Hematopoietic multipotent progenitor cell treated with erythropoietin and hydrocortisone succinate and interleukin-3 and kit ligand, for 17 days (in vitro differentiated cells): ENCODE measurements around the gene STXBP5L.
"Not testable (repeated sequence)": the region's sequence is repeated elsewhere in the genome, so short reads cannot be mapped to it uniquely, and the experiment has no call there.

Experiments
- DNase-seq: peaks from one replicate; pipeline ENCODE4 v3.0.0-alpha.2; 2015; ENCODE audit warnings: low spot score

Gene STXBP5L

GRCh38 chr3:121063628-121064027, 155.6 kb downstream of the STXBP5L start:
- DNase-seq: no peak

- no peak for DNase-seq
Observed at GRCh38 chr3:121064121-121064520, 156.1 kb downstream of the STXBP5L start.

GRCh38 chr3:121072133-121072532, 164.1 kb downstream of the STXBP5L start:
- DNase-seq: no peak

GRCh38 chr3:121073011-121073410, 165.0 kb downstream of the STXBP5L start:
- DNase-seq: no peak

- no peak for DNase-seq
Observed at GRCh38 chr3:121075191-121075590, 167.2 kb downstream of the STXBP5L start.

GRCh38 chr3:121078378-121079101, 170.5 kb downstream of the STXBP5L start:
- not testable (repeated sequence) for DNase-seq

- DNase-seq: no peak
Observed at GRCh38 chr3:121096953-121097352, 188.9 kb downstream of the STXBP5L start.

GRCh38 chr3:121111086-121111485, 203.1 kb downstream of the STXBP5L start:
- DNase-seq: not testable (repeated sequence)

GRCh38 chr3:121111914-121112612, 204.1 kb downstream of the STXBP5L start:
- no peak for DNase-seq

GRCh38 chr3:121126033-121126706, 218.2 kb downstream of the STXBP5L start:
- DNase-seq: no peak

- no peak for DNase-seq
Observed at GRCh38 chr3:121126707-121127035, 218.7 kb downstream of the STXBP5L start.

- no peak for DNase-seq
Observed at GRCh38 chr3:121152573-121152972, 244.6 kb downstream of the STXBP5L start.

- DNase-seq: no peak
Observed at GRCh38 chr3:121153851-121154250, 245.8 kb downstream of the STXBP5L start.

- no peak for DNase-seq
Observed at GRCh38 chr3:121155028-121155427, 247.0 kb downstream of the STXBP5L start.

- DNase-seq: no peak
Observed at GRCh38 chr3:121165397-121165837, 257.4 kb downstream of the STXBP5L start.

GRCh38 chr3:121167374-121168139, 259.6 kb downstream of the STXBP5L start:
- no peak for DNase-seq

- DNase-seq: no peak
Observed at GRCh38 chr3:121175083-121175482, 267.1 kb downstream of the STXBP5L start.

- DNase-seq: not testable (repeated sequence)
Observed at GRCh38 chr3:121190626-121191025, 282.6 kb downstream of the STXBP5L start.

- DNase-seq: no peak
Observed at GRCh38 chr3:121202573-121202972, 294.6 kb downstream of the STXBP5L start.

GRCh38 chr3:121223116-121223515, 315.1 kb downstream of the STXBP5L start:
- no peak for DNase-seq

GRCh38 chr3:121228971-121229370, 321.0 kb downstream of the STXBP5L start:
- DNase-seq: no peak

- DNase-seq: not testable (repeated sequence)
Observed at GRCh38 chr3:121230194-121230593, 322.2 kb downstream of the STXBP5L start.
